Measurements from ENCODE around the gene ZNF106. TPM values are rescaled to one million over a fixed set of nuclear protein-coding genes. Genes with fewer than 3 reads are reported as not detected.

Gene ZNF106
- total RNA-seq, 1 experiment from 2014 or later, result 61.4 TPM

GRCh38 chr15:42482701-42483100 lies 8.2 kb downstream of the ZNF106 start:
- Mint-ChIP-seq H3K4me1 (ENCODE audit: insufficient read depth, unreplicated experiment) (no peaks in the 10 kb centered on the region), H3K9me3 (ENCODE audit: unreplicated experiment) (no peaks in the 10 kb centered on the region), H3K36me3 (ENCODE audit: insufficient read depth, unreplicated experiment) (peaks cover 10% of the 10 kb centered on the region), H3K27me3 (ENCODE audit: insufficient read depth, unreplicated experiment) (no peaks in the 10 kb centered on the region), H3K4me3 (ENCODE audit: unreplicated experiment) (no peak overlapping the region), H3K27ac (ENCODE audit: low read depth, unreplicated experiment) (peak overlapping the region; percentile 61)
- intact Hi-C loops (cut with micrococcal nuclease), result no loop called here
- no peak for DNase-seq (ENCODE audit: unreplicated experiment)
- no peak for TF ChIP-seq CTCF (IDR thresholded peaks at IDR 0.05; ENCODE audit: unreplicated experiment)
- BruUV-seq (replicated peaks), result no TSS peak
- CTCF ChIA-PET, result interaction anchor here (1.6 kb wide), 1 partner anchor 11 kb away, joined by 7 read pairs; no protein-coding TSS in a partner anchor
- POLR2A ChIA-PET, result interaction anchor here (0.6 to 1.5 kb wide), 2 partner anchors 8 to 18 kb away, joined by 3 to 7 read pairs; partner anchors contain the start of gene ZNF106

DNA sequence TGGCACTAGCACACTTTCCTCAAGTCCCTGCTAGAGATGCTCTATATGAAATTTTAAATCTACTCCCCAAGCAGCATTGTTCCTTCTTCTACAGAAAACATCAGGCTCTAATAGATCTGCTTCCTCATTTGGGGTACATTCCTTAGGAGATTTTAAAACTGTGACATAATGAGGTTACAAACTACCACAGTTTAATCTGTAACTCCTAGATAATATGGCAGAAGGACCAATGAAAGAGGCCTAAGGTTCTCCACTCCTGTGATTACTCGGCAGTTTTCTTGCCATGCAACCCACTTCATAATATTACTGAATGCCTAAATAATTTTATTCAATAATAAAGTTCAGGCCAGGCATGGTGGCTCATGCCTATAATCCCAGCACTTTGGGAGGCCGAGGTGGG lies 16.1 kb downstream of the ZNF106 start:
- Mint-ChIP-seq H3K27ac (ENCODE audit: low read depth, unreplicated experiment) (no peak overlapping the region), H3K9me3 (ENCODE audit: unreplicated experiment) (no peaks in the 10 kb centered on the region), H3K4me1 (ENCODE audit: insufficient read depth, unreplicated experiment) (peaks cover 6% of the 10 kb centered on the region), H3K27me3 (ENCODE audit: insufficient read depth, unreplicated experiment) (no peaks in the 10 kb centered on the region), H3K4me3 (ENCODE audit: unreplicated experiment) (no peak overlapping the region), H3K36me3 (ENCODE audit: insufficient read depth, unreplicated experiment) (peaks cover 13% of the 10 kb centered on the region)
- intact Hi-C loops (cut with micrococcal nuclease), result loop anchor here (5.0 kb wide), 2 partner anchors 343 to 393 kb away; no protein-coding TSS in a partner anchor
- CTCF ChIA-PET, result no interaction called here
- no TSS peak for BruUV-seq (replicated peaks)
- DNase-seq (ENCODE audit: unreplicated experiment), result no peak
- no peak for TF ChIP-seq CTCF (IDR thresholded peaks at IDR 0.05; ENCODE audit: unreplicated experiment)
- POLR2A ChIA-PET, result interaction anchor here (3.7 kb wide), 1 partner anchor 16 kb away, joined by 20 read pairs; the partner anchor contains the start of gene ZNF106

DNA sequence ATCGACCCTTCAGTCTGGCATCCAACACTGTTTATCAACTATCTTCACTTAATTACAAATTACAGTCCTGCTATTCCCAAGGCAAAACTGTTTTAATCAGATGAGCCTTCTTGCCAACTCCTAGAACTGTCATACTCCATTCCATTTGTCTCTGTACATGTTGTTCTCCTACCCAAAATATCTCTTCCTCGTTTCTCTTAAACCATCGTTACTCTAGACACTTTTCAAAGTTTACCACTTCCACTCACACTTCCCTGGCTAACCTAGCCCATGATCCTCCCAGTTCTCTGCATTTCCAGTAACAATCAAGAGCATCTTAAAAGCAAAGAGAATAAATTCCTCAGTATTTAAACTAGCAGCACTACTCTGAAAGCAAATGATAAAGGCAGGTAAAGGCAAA lies 19.9 kb downstream of the ZNF106 start:
- Mint-ChIP-seq H3K4me1 (ENCODE audit: insufficient read depth, unreplicated experiment) (peaks cover 6% of the 10 kb centered on the region), H3K4me3 (ENCODE audit: unreplicated experiment) (no peak overlapping the region), H3K9me3 (ENCODE audit: unreplicated experiment) (no peaks in the 10 kb centered on the region), H3K27ac (ENCODE audit: low read depth, unreplicated experiment) (peak overlapping the region; percentile 75), H3K27me3 (ENCODE audit: insufficient read depth, unreplicated experiment) (no peaks in the 10 kb centered on the region), H3K36me3 (ENCODE audit: insufficient read depth, unreplicated experiment) (peaks cover 31% of the 10 kb centered on the region)
- ChIA-PET CTCF (interaction anchor here (0.5 to 1.3 kb wide), 3 partner anchors 12 to 672 kb away, joined by 3 to 7 read pairs (median 3); no protein-coding TSS in a partner anchor), POLR2A (interaction anchor here (0.7 kb wide), 1 partner anchor 20 kb away, joined by 4 read pairs; the partner anchor contains the start of gene ZNF106)
- TF ChIP-seq CTCF (IDR thresholded peaks at IDR 0.05; ENCODE audit: unreplicated experiment), result no peak
- intact Hi-C loops (cut with micrococcal nuclease), result loop anchor here (5.0 kb wide), 2 partner anchors 339 to 389 kb away; no protein-coding TSS in a partner anchor
- DNase-seq (ENCODE audit: unreplicated experiment), result no peak
- BruUV-seq (replicated peaks), result no TSS peak

GRCh38 chr15:42465520-42466259 lies 25.3 kb downstream of the ZNF106 start:
- Mint-ChIP-seq H3K4me1 (ENCODE audit: insufficient read depth, unreplicated experiment) (no peaks in the 10 kb centered on the region), H3K27ac (ENCODE audit: low read depth, unreplicated experiment) (no peak overlapping the region), H3K27me3 (ENCODE audit: insufficient read depth, unreplicated experiment) (no peaks in the 10 kb centered on the region), H3K36me3 (ENCODE audit: insufficient read depth, unreplicated experiment) (peaks cover 49% of the 10 kb centered on the region), H3K4me3 (ENCODE audit: unreplicated experiment) (no peak overlapping the region), H3K9me3 (ENCODE audit: unreplicated experiment) (no peaks in the 10 kb centered on the region)
- no peak for DNase-seq (ENCODE audit: unreplicated experiment)
- intact Hi-C loops (cut with micrococcal nuclease), result no loop called here
- ChIA-PET POLR2A (no interaction called here), CTCF (interaction anchor here (0.6 to 0.8 kb wide), 2 partner anchors 184 to 327 kb away, joined by 3 to 4 read pairs; no protein-coding TSS in a partner anchor)
- no TSS peak for BruUV-seq (replicated peaks)
- no peak for TF ChIP-seq CTCF (IDR thresholded peaks at IDR 0.05; ENCODE audit: unreplicated experiment)

Data from MCF 10A (cell line).